Fibroblast of skin of abdomen (primary cell): ENCODE results near the gene VAMP8. TPM values are rescaled to one million over a fixed set of nuclear protein-coding genes. Genes with fewer than 3 reads are reported as not detected.
A peak's percentile ranks its signal among the peaks of the same experiment; 100 is the strongest.
"Not testable (repeated sequence)": the region's sequence is repeated elsewhere in the genome, so short reads cannot be mapped to it uniquely, and the experiment has no call there.

ENCODE experiments used
- DNase-seq: peaks from one replicate; pipeline ENCODE4 v3.0.0-alpha.2; 2013
- polyA plus RNA-seq, 2 experiments: library from polyadenylated mRNA; unstranded; fragments of 120-200 nt; gene quantifications; one replicate each; pipeline ENCODE4 v1.2.1, GENCODE V29; 2013; ENCODE audit not compliant: insufficient read length in 2 of 2

VAMP8 gene
- polyA plus RNA-seq (2013, experiment 1 of 2; ENCODE audit: insufficient read length): 0.45 TPM
- polyA plus RNA-seq (2013, experiment 2 of 2; ENCODE audit: insufficient read length): 0.94 TPM

DNA sequence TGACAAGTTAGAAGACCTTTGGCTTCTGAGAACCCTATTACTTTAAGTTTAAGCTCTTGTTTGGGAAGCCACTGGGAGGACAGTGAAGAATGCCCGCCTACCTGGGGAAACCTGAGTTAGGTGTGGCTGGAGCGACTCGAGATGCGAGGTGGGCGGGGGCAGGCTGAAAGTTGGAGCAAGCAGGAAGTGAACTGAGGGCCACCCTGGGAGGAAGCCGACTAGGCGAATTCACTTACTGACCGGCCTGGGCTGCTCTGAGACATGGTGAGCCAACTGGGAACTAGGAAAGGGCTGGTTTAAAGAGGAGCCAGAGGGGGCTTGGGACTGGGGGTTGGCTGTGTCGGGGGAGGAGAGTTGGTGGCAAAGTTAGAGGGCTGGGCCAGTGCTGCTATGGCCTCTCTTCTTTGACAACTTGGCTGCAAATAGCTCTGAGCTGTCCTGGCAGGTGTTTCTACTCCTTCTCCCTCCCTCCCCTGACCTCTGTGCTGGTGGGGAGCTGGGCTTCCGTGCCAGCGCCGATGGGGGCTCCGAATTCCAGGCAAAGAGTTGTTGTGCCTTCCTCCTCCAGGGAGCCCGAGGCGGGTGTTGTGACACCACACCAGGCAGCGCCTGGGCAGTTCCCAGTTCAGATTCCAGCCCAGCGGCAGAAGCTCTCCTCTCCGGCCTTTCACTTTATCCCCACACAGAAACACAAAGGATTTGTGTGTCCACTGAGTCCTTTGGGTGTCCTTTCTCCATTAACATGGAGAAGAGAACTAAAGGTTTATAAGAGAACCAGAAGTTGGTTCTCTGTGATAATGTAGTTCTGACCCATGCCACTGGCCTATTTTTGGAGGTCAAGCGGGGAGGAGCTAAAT lies at the start of gene VAMP8:
Gene VAMP8, plus strand, starts transcription at position 201 of the 857 bp plus-strand sequence. Its CDS starts 61 bp downstream, at position 262.
- no peak for DNase-seq

GRCh38 chr2:85527787-85528186 lies 49.6 kb upstream of the VAMP8 start:
- no peak for DNase-seq

- no peak for DNase-seq
These were observed 49.0 kb upstream of the VAMP8 start for GRCh38 chr2:85528355-85528754.

DNA sequence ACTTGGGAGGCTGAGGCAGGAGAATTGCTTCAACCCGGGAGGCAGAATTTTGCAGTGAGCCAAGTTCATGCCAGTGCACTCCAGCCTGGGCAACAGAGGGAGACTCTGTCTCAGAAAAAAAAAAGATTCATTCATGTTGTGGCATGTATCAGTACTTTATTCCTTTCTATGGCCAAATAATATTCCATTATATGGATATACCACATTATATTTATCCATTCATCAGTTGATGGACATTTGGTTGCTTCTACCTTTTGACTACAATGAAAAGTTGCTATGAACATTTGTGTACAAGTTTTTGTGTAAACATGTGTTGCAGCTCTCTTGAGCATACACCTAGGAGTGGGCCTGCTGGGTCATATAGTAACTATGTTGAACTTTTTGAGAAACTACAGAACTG lies 47.6 kb upstream of the VAMP8 start:
- DNase-seq: no peak

DNA sequence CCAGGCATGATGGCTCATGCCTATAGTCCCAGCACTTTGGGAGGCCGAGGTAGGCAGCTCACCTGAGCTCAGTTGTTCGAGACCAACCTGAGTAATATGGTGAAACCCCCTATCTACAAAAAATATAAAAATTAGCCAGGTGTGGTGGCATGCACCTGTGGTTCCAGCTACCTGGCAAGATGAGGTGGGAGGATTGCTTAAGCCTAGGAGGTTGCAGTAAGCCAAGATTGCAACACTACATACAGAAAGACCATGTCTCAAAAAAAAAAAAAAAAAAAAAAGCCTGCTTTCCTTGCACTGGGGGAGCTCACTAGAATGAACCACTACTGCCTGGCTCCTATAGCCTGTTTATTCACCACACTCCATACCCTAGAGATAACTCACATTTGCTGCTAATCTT lies 45.8 kb upstream of the VAMP8 start:
- no peak for DNase-seq

DNA sequence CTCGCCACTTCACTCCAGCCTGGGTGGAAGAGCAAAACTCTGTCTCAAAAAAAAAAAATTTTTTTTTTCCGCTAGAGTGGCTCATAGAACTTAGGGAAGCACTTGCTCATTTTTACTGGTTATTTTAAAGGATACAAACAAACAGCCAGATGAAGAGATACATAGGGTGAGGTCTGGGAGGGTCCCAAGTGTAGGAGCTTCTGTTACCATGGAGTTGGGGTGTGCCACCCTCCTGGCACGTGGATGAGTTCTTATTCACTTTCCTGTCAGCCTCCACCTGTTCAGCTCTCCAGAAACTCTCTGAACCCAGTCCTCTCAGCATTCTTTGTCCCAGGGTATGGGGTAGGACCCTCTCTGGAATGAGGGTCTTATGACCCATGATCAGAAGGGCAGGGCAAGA lies 43.3 kb upstream of the VAMP8 start:
- DNase-seq: no peak

DNA sequence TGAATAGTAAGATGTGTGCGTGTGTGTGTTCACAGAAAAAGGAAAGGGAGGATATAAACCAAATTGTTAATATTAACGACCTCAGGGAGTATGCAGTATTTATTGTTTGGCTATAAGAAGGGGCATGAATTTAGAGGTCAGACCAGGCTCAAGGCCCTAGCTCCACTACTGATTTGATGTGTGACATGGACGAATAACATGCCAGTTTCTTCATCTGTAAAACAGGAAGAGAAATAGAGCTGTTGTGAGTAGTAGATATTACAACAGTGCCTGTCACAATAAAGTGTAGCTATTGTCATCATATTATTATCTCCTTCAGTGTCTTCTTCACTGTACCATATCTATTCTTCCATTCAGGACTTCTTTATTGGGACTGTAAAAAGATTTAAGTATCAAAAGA lies 42.5 kb upstream of the VAMP8 start:
- DNase-seq: no peak

GRCh38 chr2:85536479-85536878 lies 40.9 kb upstream of the VAMP8 start:
- peak; percentile 83 for DNase-seq

DNA sequence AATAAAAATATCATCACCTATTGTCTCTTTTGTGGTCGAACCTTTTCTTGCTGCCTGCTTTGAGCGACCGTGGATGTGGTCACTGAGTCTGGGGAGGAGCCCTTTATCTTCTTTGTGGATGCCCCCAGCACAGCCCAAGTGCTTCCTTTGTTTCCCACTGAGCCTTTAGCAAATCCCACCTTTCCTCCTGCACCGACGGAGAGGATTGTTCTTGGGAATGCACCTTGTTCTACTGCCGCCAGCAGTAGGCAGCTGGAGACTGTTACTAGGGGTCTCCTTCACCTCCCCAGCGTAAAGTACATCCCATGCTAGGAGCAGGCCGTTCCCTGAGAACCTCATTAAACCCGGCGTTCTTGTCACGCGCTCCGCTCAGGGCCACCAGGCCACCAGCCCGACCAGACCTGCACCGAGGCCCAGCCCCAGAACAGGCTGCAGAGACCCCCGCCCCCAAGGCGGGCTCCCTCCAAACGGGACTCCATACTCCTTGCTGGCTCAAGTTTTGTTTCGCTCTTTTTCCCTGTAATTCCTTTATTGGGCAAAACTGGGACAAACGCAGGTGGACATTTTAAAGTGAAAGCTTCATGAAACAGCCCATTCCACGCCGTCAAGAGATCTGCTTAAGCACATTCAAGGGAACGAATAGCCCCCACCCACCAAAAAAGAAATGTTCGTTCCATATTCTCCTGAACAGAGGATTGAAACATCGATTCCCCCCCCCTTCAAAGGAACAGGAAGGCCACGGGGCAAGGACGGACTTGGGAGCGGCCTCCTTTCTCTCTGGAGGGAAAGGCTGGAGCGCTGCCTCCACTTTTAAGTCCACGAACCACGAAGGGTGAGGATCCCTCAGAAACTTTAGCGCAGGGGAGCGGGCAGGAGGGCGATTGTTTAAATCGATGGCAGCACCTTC lies 39.5 kb upstream of the VAMP8 start:
- peak; percentile 21 for DNase-seq

GRCh38 chr2:85538507-85539360 lies 38.7 kb upstream of the VAMP8 start, which contains the start of gene MAT2A:
Gene MAT2A (plus strand): TSS chr2:85539168. CDS start chr2:85539288, 120 bp downstream.
- DNase-seq: peak; percentile 93

DNA sequence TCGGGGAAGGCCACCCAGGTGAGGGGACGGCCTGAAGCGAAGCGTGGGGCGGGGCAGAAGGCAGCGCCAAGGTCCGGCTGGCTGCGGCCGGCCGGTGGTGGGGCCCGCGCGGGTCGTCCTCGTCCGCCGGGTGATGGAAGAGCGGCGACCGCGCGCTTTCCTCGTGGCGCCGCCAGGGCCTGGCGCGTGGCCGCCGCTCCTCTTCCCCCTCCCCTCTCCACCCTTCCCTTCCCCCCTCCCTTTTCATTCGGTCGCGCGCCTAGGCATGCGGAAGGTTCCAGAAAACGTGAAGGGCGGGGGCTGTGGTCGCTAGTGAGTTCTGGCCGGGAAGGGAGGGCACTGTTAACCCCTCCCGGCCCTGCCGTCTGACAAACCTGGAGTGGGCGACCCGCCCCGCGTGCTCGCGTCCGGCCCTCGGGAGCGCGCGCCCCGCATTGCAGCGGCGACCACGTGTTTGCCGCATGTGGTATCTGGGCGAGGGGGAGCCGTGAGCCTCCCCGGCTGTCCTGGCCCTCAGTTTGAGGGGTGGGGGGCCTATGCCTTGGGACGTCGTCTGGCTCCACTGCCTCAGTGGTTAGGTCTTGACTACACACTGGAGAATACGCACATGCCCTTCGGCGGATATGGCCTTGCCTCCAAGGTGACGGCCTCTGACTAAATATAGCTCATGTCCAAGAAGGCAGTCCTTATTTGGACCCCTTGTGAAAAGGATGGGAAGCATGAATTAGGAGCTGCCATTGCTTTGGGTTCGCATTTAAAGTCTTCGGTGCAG lies 37.8 kb upstream of the VAMP8 start:
- peak; percentile 70 for DNase-seq

GRCh38 chr2:85540133-85540648 lies 37.2 kb upstream of the VAMP8 start:
- no peak for DNase-seq

GRCh38 chr2:85541262-85541661 lies 36.1 kb upstream of the VAMP8 start:
- no peak for DNase-seq

GRCh38 chr2:85541753-85542457 lies 35.5 kb upstream of the VAMP8 start:
- no peak for DNase-seq

GRCh38 chr2:85542777-85543176 lies 34.6 kb upstream of the VAMP8 start:
- no peak for DNase-seq

DNA sequence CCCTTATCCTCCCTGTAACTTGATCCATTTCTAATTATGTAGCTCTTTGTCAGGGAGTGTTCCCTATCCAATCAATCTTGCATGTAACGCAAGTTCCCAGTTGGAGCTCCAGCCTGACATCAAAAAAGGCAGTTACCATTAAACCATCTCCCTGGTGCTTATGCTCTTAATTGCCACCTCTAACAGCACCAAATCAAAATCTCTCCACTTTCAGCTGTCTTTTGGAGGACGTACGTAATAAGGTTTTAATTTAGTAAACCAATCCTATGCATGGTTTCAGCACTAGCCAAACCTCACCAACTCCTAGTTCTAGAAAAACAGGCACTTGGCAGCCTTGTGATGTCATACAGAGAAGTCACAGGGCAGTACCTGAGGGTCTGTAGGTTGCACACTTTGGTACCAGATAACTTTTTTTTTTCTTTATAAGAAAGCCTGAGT lies 33.1 kb upstream of the VAMP8 start:
- not testable (repeated sequence) for DNase-seq

DNA sequence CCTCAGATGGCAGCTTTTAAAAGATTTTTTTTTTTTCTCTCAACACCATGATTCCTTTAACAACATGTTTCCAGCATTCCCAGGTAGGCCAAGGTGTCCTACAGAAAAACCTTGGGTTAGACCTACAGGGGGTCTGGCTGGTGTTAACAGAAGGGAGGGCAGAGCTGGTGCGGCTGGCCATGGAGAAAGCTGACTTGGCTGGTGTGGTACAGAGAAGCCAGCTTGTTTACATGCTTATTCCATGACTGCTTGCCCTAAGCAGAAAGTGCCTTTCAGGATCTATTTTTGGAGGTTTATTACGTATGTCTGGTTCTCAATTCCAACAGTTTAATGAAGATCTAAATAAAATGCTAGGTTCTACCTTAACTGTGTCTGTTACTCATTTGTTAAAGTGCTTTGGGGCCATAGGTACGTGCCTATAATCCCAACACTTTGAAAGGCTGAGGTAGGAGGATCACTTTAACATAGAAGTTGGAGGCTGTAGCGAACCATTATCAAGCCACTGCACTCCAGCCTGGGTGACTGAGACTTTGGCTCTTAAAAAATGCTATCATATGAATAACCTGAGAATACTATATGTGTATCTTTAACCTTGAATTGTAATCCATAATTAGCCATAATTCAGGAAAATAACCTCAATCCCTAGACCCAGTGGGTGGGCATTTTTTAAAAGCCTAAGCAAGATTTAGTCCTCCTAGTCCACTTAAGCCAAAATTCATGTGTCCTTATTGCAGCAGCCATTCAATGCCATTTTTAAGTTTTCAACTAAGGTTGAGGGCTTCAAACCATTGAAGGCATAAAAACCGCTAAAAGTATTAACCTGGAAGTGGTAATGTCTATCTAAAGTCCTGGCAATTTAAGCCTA lies 32.2 kb upstream of the VAMP8 start:
- not testable (repeated sequence) for DNase-seq

DNA sequence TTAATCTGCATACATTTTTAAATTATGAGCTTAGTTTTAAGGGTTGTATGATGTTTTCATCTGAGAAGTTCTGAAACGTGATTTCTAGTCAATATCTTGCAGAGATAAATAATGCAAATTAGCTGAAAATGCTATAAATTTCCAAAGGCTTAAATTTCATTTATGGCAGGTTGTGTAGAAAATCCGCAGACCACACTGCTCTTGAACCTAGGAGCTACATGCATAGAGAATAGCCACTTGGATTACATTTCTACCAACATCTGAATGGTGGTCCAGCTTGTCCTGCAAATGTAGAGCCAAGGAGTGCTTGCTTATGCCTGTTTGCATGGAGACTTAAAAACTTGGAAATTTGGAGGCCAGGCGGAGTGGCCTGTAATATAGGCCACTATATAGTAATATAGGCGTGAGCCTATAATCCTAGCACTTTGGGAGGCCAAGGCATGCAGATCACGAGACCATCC lies 31.6 kb upstream of the VAMP8 start:
- DNase-seq: no peak
